ACC112 (cell line): ENCODE results near the gene CPB2.

Source experiments
- H2AFZ ChIP-seq: fragments of 200-600 bp; sonication (generic); one replicate; pipeline ENCODE4 v1.6.0; 2017; ENCODE audit warnings: antibody characterized with exemption, low read length; ENCODE audit not compliant: unreplicated experiment
- H3K27ac ChIP-seq: fragments of 200-600 bp; sonication (generic); 2 replicates; pipeline ENCODE4 v1.5.1; 2014; ENCODE audit warnings: low read depth, mild to moderate bottlenecking, antibody characterized with exemption, low read length, moderate library complexity
- H3K27me3 ChIP-seq: fragments of 200-600 bp; sonication (generic); 2 replicates; pipeline ENCODE4 v1.6.1; 2014; ENCODE audit warnings: mild to moderate bottlenecking, antibody characterized with exemption, low read length, moderate library complexity, mixed read lengths; ENCODE audit not compliant: insufficient read depth
- H3K36me3 ChIP-seq: fragments of 200-600 bp; sonication (generic); 2 replicates; pipeline ENCODE4 v1.6.1; 2016; ENCODE audit warnings: mild to moderate bottlenecking, antibody characterized with exemption, low read length, moderate library complexity, mixed read lengths; ENCODE audit not compliant: insufficient read depth
- H3K4me1 ChIP-seq: fragments of 200-600 bp; sonication (generic); one replicate; pipeline ENCODE4 v1.6.1; 2016; ENCODE audit warnings: low read length, mixed read lengths; ENCODE audit not compliant: insufficient read depth, unreplicated experiment, control insufficient read depth
- H3K4me3 ChIP-seq: fragments of 200-600 bp; sonication (generic); 2 replicates; pipeline ENCODE4 v1.5.1; 2014; ENCODE audit warnings: mild to moderate bottlenecking, low read depth, low read length
- H3K79me2 ChIP-seq: fragments of 200-600 bp; sonication (generic); one replicate; pipeline ENCODE4 v1.6.0; 2016; ENCODE audit warnings: low read length; ENCODE audit not compliant: control insufficient read depth, unreplicated experiment, insufficient read depth

The CPB2 gene, protein sequence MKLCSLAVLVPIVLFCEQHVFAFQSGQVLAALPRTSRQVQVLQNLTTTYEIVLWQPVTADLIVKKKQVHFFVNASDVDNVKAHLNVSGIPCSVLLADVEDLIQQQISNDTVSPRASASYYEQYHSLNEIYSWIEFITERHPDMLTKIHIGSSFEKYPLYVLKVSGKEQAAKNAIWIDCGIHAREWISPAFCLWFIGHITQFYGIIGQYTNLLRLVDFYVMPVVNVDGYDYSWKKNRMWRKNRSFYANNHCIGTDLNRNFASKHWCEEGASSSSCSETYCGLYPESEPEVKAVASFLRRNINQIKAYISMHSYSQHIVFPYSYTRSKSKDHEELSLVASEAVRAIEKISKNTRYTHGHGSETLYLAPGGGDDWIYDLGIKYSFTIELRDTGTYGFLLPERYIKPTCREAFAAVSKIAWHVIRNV

DNA sequence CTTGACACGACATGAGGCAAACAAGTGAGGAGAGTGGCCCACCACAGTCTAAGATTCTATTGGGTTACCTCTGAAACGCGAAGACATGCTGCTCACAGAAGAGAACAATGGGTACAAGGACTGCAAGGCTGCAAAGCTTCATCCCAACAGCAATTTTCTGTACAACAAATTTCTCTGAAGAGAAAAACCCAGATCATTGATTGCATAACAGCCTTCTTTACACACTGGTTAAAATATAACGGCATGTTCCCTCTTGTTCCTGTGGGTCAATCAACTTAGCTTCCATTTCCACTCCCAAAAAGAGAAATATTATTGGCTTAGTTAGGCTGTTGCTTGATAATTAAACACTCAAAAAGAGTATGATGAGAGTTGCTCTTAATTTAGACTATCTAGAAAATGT, at the start of gene CPB2:
CPB2 (minus strand) TSS at position 166 of the 400 bp plus-strand sequence; CDS start at position 142, 24 bp downstream.
- peaks cover 4% of the 10 kb centered on the region; the same call in 1 of the 2 replicates for H3K27me3 ChIP-seq
- H2AFZ ChIP-seq = no peak within 1 kb of the TSS
- H3K27ac ChIP-seq = no peak within 1 kb of the TSS
- H3K4me1 ChIP-seq = no peaks in the 10 kb centered on the region
- H3K4me3 ChIP-seq = no peak within 1 kb of the TSS
- H3K36me3 ChIP-seq = no peaks in the 10 kb centered on the region
- H3K79me2 ChIP-seq = no peaks in the 10 kb centered on the region

DNA sequence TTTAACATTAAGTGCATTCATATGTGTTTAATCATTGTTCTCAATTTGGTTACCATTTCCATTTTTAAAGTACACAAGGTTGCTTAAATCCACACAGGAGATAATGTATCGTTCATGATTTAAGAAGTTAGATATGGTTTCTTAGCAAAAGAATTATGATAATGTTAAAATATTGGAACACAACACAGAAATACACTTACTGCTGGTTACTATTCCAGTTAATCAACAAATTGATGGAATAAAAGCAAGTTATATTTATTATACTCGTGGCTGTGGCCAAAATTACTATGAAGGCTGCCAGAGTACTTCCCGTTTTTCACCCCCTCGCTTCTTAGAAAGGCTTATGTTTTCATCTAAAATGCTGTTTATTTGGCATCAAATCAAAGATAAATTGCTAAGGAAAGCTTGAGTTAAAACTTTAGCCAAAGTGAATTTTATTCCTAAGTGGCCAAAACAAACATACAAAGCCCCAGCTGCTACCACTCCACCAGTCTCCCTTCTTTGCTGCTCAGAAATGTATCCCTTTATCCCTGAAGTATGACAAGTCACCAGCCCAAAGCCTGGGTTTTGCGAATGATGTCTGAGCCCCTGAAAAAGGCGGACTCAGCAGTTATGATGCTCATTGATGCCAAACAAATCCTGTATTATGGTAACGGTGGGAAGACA, 49.4 kb upstream of the CPB2 start:
- Histone ChIP-seq H3K27me3 (no peaks in the 10 kb centered on the region), H2AFZ (no peak overlapping the region), H3K27ac (no peak overlapping the region), H3K79me2 (no peaks in the 10 kb centered on the region), H3K4me3 (no peak overlapping the region), H3K4me1 (peaks cover 3% of the 10 kb centered on the region), H3K36me3 (no peaks in the 10 kb centered on the region)

DNA sequence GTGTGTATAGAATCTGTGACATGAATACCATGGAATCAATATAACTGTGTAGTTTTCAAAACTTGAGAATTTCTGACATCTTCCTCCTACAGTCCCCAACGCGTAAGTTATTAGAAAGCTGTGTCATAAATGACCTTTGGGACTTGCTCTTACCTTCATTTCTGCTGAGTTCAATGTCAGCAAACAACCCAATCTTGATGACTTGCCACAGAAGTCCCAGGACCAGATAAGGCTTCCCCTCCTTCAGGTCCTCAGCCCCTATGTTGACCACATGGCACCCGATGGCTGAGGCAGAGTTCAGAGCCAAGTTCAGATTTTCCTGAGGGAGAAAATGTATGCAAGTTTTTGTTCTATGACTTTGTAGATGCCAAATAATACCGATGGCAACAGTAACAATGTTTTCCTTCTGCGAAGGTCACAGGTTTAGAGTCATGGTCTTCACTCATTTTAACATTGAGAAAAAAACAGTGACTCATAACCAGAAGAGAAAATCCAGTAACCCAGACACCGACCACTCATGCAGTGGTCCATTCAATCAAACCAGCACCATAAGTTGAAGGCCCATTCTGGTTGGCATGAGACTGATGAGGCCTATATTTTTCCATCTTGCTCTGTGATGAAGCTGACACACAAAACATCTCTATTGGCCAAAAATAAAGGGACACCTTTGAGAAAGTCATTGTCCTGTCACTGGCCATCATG, 47.9 kb upstream of the CPB2 start:
- Histone ChIP-seq H3K4me1 (peaks cover 3% of the 10 kb centered on the region), H3K36me3 (no peaks in the 10 kb centered on the region), H3K27ac (no peak overlapping the region), H3K4me3 (no peak overlapping the region), H3K27me3 (no peaks in the 10 kb centered on the region), H2AFZ (no peak overlapping the region), H3K79me2 (no peaks in the 10 kb centered on the region)

DNA sequence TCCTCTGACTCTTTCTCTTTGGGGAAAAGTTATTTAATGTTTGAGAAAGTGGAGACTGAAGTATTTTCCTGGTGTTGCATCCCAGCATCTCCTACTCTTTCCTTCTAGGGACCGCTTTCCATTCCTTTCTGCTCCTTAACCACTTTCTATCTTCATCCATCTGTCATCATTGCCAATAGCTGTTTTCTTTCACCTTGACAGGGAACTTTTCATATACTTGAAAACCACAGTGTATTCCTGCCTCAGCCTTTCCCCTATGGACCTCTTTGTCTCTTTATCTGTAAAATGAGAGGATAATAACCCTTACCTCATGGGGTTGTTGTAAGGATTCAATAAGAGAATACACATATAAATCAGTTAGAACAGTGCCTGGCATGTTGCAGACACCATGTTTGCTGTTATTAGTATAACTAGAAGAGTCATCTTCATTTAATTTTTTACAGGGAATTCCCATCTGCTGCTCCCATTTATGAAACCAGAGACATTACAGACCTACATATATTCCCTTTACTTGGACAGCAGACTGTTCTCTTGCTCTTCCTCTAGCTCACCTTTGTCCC, 45.4 kb upstream of the CPB2 start:
- H3K36me3 ChIP-seq = no peaks in the 10 kb centered on the region
- H3K27me3 ChIP-seq = no peaks in the 10 kb centered on the region
- H3K79me2 ChIP-seq = no peaks in the 10 kb centered on the region
- H3K4me3 ChIP-seq = no peak overlapping the region
- no peak overlapping the region for H3K27ac ChIP-seq
- H2AFZ ChIP-seq = no peak overlapping the region
- peaks cover 3% of the 10 kb centered on the region for H3K4me1 ChIP-seq

DNA sequence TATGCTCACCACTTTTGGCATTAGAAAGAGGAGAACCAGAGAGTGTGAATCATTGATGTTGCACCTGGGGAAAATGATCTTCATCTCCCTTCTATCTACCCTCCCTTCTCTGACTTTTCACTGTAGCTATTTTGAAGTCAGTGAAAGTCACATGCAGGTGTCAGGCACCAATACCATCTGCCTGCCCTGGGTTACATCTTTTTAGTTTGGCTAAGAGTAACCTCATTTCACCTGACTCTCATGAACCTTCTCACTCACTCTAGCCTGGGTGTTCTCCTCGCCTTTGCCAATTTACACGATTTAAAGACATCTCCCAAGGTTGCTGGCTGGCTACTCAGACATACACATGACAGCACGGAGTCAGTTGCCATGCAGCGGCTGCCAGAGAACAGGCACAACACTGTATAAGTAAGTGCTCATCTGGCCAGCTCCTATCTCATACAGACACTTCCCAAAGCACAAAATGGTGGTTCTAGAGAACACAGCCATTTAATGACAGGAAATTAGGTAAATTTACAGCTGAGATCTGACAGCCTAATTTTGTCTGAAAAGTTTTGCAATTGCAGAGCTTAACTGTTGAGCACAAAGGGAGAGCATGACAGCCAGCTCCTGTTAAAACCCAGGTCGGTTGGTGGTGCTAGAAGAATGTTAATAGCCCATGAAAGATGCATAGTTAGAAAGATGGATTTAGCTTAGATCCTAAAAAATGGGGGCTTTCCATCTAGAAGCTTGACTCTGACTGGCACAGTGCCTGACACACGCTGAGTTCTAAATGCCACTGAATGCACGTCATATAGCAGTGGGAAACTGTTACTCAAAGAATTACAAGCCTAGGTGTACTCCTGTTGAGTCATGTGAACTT, 44.7 kb upstream of the CPB2 start:
- Histone ChIP-seq H3K4me1 (peaks cover 3% of the 10 kb centered on the region), H3K79me2 (no peaks in the 10 kb centered on the region), H2AFZ (no peak overlapping the region), H3K36me3 (no peaks in the 10 kb centered on the region), H3K27me3 (no peaks in the 10 kb centered on the region), H3K27ac (no peak overlapping the region), H3K4me3 (no peak overlapping the region)

DNA sequence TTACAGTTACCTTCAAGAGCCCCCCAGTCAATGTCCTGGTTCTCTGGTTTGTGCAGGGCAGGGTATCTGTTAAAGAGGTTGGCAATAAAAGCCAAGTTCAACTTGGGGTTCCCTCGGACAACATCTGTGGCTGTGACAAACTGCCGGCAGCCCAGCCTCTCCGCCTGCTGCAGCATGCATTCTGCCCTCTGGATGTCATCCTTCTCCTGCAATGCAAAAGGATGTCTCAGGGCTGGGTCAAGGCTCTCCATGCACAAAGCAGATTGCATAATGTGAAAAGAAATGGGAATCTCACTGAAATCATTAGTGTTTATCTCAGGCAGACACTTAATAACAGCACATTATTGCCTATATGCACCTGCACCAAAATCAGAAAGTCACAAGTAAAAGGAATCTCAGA, 42.1 kb upstream of the CPB2 start:
- Histone ChIP-seq H3K79me2 (no peaks in the 10 kb centered on the region), H3K27ac (no peak overlapping the region), H2AFZ (no peak overlapping the region), H3K36me3 (no peaks in the 10 kb centered on the region), H3K27me3 (no peaks in the 10 kb centered on the region), H3K4me1 (peaks cover 3% of the 10 kb centered on the region), H3K4me3 (no peak overlapping the region)

DNA sequence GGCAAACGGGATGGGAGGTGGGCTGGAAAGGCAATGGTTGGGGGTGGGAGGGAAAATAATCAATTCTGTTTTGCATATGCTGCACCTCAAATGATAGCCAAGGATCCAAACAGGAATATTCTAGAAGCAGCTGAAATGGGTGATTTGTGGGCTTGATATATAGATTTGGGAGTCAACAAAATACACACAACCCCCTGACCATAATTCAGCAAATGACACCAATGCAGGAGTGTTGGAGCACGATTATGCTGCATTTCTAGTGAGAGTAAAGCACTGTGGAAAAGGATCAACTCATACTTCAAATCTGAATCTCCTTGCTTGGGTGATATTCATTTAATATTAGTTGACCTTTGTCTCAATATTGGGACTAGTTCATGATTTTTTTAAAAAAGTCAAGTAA, 41.1 kb upstream of the CPB2 start:
- Histone ChIP-seq H3K79me2 (no peaks in the 10 kb centered on the region), H3K27me3 (no peaks in the 10 kb centered on the region), H2AFZ (no peak overlapping the region), H3K4me1 (peaks cover 3% of the 10 kb centered on the region), H3K36me3 (no peaks in the 10 kb centered on the region), H3K4me3 (no peak overlapping the region), H3K27ac (no peak overlapping the region)

DNA sequence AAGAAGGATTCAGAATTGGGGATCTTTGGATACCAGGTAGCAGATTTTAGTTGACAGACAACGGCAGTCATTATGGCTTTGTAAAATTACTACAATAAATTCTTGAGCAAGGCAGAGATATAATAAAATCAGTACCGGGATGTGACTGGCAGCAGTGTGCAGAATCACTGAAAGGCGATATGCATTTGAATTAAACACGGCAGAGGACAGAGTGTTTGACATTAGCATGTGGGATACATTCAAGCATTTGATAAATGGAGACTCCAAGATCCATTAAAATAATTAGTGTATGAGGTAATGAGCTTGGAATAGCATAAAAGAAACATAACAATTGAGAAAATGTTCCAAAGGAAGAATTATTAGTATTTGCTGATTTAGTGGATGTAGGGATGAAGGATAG, 40.3 kb upstream of the CPB2 start:
- peaks cover 2% of the 10 kb centered on the region for H3K4me1 ChIP-seq
- H3K27me3 ChIP-seq = no peaks in the 10 kb centered on the region
- H3K79me2 ChIP-seq = no peaks in the 10 kb centered on the region
- no peaks in the 10 kb centered on the region for H3K36me3 ChIP-seq
- no peak overlapping the region for H3K27ac ChIP-seq
- no peak overlapping the region for H3K4me3 ChIP-seq
- H2AFZ ChIP-seq = no peak overlapping the region

DNA sequence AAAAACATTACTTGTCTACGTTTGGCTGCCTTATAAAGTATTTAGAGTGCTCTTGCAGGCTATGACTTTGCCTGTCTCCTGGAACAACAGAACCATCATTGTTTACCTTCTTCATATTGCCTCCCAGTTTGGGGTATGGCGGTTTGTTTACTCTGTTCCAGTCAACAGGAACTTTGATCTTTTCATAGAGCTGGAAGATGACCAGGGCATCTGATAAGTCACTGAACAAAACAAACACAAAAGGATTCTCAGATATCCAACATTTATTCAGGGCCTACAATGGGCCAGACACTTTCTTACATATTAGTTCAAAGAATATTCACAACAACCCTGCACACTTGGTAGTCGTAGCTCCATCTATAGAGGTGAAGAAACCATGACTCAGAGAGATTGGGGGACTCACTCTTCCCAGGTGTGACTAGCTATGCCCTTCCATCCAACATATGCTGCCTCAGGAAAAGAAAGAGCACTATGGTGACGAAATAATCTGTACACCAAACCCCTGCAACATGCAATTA, 38.4 kb upstream of the CPB2 start:
- Histone ChIP-seq H3K36me3 (no peaks in the 10 kb centered on the region), H2AFZ (no peak overlapping the region), H3K4me1 (no peaks in the 10 kb centered on the region), H3K27me3 (no peaks in the 10 kb centered on the region), H3K79me2 (no peaks in the 10 kb centered on the region), H3K4me3 (no peak overlapping the region), H3K27ac (no peak overlapping the region)

DNA sequence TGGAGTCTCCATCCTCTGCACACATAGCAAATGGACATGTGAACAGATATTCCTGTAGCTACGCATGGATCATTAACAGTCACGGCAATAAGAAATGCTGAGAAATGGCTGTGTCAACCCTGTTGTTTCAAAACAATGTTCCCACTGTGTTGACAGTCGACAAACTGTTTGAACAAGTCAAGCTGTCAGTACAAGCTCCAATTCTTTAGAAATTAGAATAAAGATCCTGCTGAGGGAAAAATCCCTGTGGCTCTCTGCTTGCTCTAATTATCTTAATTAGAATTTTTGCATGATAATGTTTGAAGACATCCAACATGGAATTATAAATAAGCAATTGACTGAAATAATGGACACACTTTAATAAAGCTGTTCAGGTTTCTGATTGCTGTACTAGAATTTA, 37.9 kb upstream of the CPB2 start:
- Histone ChIP-seq H3K27me3 (no peaks in the 10 kb centered on the region), H2AFZ (no peak overlapping the region), H3K4me3 (no peak overlapping the region), H3K4me1 (no peaks in the 10 kb centered on the region), H3K79me2 (no peaks in the 10 kb centered on the region), H3K27ac (no peak overlapping the region), H3K36me3 (no peaks in the 10 kb centered on the region)
